ENCODE measurements around the gene HYDIN.

HYDIN gene

GRCh38 chr16:71230122-71230845 lies at the start of gene HYDIN:
HYDIN (minus strand) TSS chr16:71230722; CDS start chr16:71186895, 43,827 bp downstream.
- no peak for TF ChIP-seq ZFP30 (CRISPR knock-in tag; IDR thresholded peaks at IDR 0.05)
- no peak for TF ChIP-seq ARNTL (CRISPR knock-in tag; IDR thresholded peaks at IDR 0.05; ENCODE audit: borderline replicate concordance, low read depth)
- TF ChIP-seq BACH2 (CRISPR knock-in tag; IDR thresholded peaks at IDR 0.05; ENCODE audit: borderline replicate concordance) = no peak
- no peak for TF ChIP-seq ZNF8 (CRISPR knock-in tag; IDR thresholded peaks at IDR 0.05)
- TF ChIP-seq POU6F1 (CRISPR knock-in tag; IDR thresholded peaks at IDR 0.05; ENCODE audit: borderline replicate concordance, low read depth) = no peak
- no peak for TF ChIP-seq ZNF70 (CRISPR knock-in tag; IDR thresholded peaks at IDR 0.05)
- no peak for TF ChIP-seq GLIS3 (CRISPR knock-in tag; IDR thresholded peaks at IDR 0.05)
- TF ChIP-seq OSR1 (CRISPR knock-in tag; IDR thresholded peaks at IDR 0.05) = no peak
- TF ChIP-seq ZFP3 (CRISPR knock-in tag; IDR thresholded peaks at IDR 0.05) = no peak
- TF ChIP-seq CSRNP3 (CRISPR knock-in tag; IDR thresholded peaks at IDR 0.05) = no peak
- no peak for TF ChIP-seq CREB5 (CRISPR knock-in tag; IDR thresholded peaks at IDR 0.05; ENCODE audit: low read depth)
- TF ChIP-seq TSHZ2 (CRISPR knock-in tag; IDR thresholded peaks at IDR 0.05) = no peak
- TF ChIP-seq PPARA (CRISPR knock-in tag; IDR thresholded peaks at IDR 0.05; ENCODE audit: borderline replicate concordance) = no peak
- no peak for TF ChIP-seq TCF4 (CRISPR knock-in tag; IDR thresholded peaks at IDR 0.05; ENCODE audit: borderline replicate concordance)
- TF ChIP-seq PATZ1 (CRISPR knock-in tag; IDR thresholded peaks at IDR 0.05; ENCODE audit: borderline replicate concordance) = no peak
- ATAC-seq = peak; percentile 97

- ATAC-seq = no peak
- no peak for TF ChIP-seq SNAI2 (CRISPR knock-in tag; IDR thresholded peaks at IDR 0.05)
Observed at GRCh38 chr16:71276589-71277334, 46.2 kb upstream of the HYDIN start.

GRCh38 chr16:71273384-71273783 lies 42.9 kb upstream of the HYDIN start:
- no peak for ATAC-seq

More at GRCh38 chr16:71273384-71273783, 42.9 kb upstream of the HYDIN start:
- no peak for TF ChIP-seq ZFP30 (CRISPR knock-in tag; IDR thresholded peaks at IDR 0.05)
- TF ChIP-seq ZNF70 (CRISPR knock-in tag; IDR thresholded peaks at IDR 0.05) = no peak
- TF ChIP-seq RARB (CRISPR knock-in tag; IDR thresholded peaks at IDR 0.05) = no peak
- no peak for TF ChIP-seq ISL1 (CRISPR knock-in tag; IDR thresholded peaks at IDR 0.05)
- TF ChIP-seq OSR1 (CRISPR knock-in tag; IDR thresholded peaks at IDR 0.05) = no peak
- TF ChIP-seq CSDC2 (CRISPR knock-in tag; IDR thresholded peaks at IDR 0.05) = no peak
- no peak for TF ChIP-seq ZC3H10 (CRISPR knock-in tag; IDR thresholded peaks at IDR 0.05)
- no peak for TF ChIP-seq ZNF565 (CRISPR knock-in tag; conservative IDR thresholded peaks at IDR 0.05; ENCODE audit: low read depth)

All from SK-N-SH treated with all-trans-retinoic acid at 6 μM for 48 hours (cell line).